ENCODE measurements around the gene EMILIN3.

EMILIN3 gene

GRCh38 chr20:41366546-41367392 lies at the start of gene EMILIN3:
Gene EMILIN3, minus strand, starts transcription at chr20:41366818. Its CDS starts 184 bp downstream, at chr20:41366634.
- DNase-seq = no peak

- no peak for DNase-seq
Observed at GRCh38 chr20:41415191-41415590, 48.6 kb upstream of the EMILIN3 start.

- no peak for DNase-seq
Observed at GRCh38 chr20:41413169-41413568, 46.6 kb upstream of the EMILIN3 start.

GRCh38 chr20:41412324-41413120 lies 45.9 kb upstream of the EMILIN3 start:
- no peak for DNase-seq

- peak; percentile 12 for DNase-seq
Observed at GRCh38 chr20:41411391-41411847, 44.8 kb upstream of the EMILIN3 start.

GRCh38 chr20:41408986-41409385 lies 42.4 kb upstream of the EMILIN3 start:
- DNase-seq = no peak

GRCh38 chr20:41408156-41408794 lies 41.7 kb upstream of the EMILIN3 start:
- no peak for DNase-seq

GRCh38 chr20:41407607-41408006 lies 41.0 kb upstream of the EMILIN3 start:
- no peak for DNase-seq

- no peak for DNase-seq
Observed at GRCh38 chr20:41406896-41407444, 40.4 kb upstream of the EMILIN3 start.

GRCh38 chr20:41406353-41406752 lies 39.7 kb upstream of the EMILIN3 start:
- DNase-seq = no peak

GRCh38 chr20:41405436-41405835 lies 38.8 kb upstream of the EMILIN3 start:
- no peak for DNase-seq

- no peak for DNase-seq
Observed at GRCh38 chr20:41403604-41404003, 37.0 kb upstream of the EMILIN3 start.

- no peak for DNase-seq
Observed at GRCh38 chr20:41398408-41398807, 31.8 kb upstream of the EMILIN3 start.

- DNase-seq = no peak
Observed at GRCh38 chr20:41395667-41396664, 29.3 kb upstream of the EMILIN3 start.

GRCh38 chr20:41394931-41395666 lies 28.5 kb upstream of the EMILIN3 start:
- DNase-seq = no peak

GRCh38 chr20:41394081-41394480 lies 27.5 kb upstream of the EMILIN3 start:
- DNase-seq = no peak

- DNase-seq = no peak
Observed at GRCh38 chr20:41393705-41394066, 27.1 kb upstream of the EMILIN3 start.

- DNase-seq = no peak
Observed at GRCh38 chr20:41392871-41393704, 26.5 kb upstream of the EMILIN3 start.

- DNase-seq = no peak
Observed at GRCh38 chr20:41392295-41392694, 25.7 kb upstream of the EMILIN3 start.

GRCh38 chr20:41391587-41392001 lies 25.0 kb upstream of the EMILIN3 start:
- DNase-seq = no peak
